EL (cell line): ENCODE results near the gene SMARCD1.

ENCODE experiments used
- DNase-seq: peaks from one replicate; pipeline ENCODE4 v3.0.0-alpha.2; 2016

The SMARCD1 gene

DNA sequence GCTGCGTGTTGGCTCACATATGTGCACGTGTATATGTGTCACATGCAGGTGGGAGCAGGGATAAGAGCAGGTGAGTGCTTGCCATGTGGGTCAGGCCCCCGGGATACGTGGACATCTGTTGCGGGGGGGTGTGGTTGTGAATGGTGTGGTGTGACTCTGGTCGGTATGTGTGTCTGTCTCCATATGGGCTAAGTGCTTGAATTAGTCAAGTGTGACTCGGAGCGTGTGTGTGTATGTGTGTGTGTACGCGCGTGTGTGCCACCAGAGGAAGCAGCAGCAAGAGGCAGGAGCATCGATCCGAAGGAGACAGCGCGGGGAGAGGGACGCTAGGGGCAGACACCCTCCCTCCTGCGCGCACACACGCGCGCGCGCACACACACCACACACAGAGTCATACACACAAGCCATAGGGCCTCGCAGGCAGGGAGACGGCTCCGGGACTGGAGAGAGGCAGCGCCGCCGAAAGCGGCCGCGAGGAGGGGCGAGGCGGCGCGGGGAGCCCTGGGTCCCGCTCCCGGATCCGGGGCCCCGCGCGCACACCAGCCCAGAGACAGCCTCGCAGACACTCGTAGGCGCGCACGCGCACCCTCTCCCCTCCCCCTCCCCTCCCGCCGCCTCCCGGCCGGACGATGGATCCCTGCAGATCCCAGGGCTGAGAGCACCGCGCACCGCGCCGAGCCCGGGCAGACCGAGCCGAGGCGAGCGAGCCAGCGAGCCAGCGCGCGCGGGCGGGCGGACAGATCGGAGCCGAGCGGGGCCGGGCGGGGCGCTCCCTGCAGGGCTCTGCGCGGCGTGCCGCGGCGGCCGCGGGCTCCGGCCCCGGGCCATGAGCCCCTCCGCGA lies 27.9 kb upstream of the SMARCD1 start, which contains the start of gene ASIC1:
TSS of gene ASIC1 (plus strand) at position 597 of the 842 bp plus-strand sequence. CDS start 1,171 bp downstream, outside the sequence.
- DNase-seq: peak; percentile 69

DNA sequence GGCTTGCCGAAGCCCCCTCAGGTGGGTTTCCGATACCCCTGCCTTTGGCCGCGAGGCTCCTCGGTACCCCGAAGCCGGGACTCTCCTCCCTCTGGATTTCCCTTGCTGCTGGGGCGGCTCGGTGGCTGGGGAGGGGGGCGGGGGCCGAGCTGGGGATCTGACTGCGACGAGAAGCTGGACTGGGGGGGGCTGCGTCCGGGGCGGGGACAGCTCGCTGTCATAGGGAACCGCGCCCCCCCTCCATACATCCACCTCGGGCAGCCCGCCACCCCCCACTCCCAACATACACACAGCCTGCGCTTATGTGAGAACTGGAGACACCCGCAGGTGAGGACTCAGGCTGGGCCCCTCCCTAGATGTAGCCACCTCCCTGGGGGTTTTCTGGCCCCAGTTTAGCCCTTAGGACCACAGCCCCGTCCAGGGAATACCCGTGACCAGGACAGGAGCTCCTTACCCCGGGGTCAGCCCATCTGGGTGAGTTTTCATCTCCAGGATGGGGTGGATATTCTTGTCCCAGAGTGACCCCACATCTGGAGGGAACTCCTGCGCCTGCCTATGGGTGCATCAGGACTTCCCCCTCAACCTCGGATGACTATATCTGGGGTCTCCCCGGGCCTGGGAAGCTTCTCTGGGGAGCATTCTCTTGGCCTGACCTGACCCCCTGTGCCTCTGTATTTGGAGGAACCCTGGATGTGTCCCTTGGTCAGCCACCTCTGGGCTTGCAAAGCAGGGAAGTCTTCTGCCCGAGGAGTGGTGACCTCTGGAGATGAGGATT lies 27.1 kb upstream of the SMARCD1 start:
- DNase-seq: no peak

DNA sequence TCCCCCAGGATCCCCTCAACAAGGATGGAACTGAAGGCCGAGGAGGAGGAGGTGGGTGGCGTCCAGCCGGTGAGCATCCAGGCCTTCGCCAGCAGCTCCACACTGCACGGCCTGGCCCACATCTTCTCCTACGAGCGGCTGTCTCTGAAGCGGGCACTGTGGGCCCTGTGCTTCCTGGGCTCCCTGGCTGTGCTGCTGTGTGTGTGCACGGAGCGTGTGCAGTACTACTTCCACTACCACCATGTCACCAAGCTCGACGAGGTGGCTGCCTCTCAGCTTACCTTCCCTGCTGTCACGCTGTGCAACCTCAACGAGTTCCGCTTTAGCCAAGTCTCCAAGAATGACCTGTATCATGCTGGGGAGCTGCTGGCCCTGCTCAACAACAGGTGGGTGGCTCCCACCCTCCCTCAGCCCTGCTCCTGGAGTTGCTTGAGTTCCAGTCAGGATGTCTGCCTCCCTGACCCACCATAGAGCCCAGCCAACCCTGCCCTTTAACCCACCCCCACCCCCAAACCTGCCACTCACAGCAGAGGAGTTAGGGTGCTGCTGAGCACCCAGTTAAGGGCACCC lies 26.3 kb upstream of the SMARCD1 start:
- DNase-seq: no peak

DNA sequence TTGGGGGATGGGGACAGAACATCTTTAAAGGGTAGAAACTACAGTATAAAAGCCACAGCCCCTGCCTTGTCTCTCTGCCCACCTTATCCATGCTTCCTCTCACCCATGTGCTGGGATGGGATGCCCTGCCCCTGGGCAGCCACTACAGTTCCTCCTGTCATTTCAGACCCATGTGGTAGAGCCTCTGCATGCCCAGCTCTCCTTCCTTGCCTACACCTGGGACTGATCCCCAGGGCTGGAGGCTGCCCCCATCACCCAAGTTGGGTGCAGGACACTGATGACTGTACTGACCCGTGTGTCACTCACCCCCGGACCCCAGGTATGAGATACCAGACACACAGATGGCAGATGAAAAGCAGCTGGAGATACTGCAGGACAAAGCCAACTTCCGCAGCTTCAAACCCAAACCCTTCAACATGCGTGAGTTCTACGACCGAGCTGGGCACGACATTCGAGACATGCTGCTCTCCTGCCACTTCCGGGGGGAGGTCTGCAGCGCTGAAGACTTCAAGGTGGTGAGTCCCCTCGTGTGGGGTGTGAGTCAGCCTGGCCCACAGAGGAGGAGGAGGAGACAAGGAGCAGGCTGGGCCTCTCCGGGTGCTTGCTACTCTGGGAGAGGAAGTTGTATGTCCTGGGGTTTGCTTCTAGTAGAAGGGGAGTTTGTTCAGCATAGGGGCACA lies 25.6 kb upstream of the SMARCD1 start:
- DNase-seq: peak; percentile 52

DNA sequence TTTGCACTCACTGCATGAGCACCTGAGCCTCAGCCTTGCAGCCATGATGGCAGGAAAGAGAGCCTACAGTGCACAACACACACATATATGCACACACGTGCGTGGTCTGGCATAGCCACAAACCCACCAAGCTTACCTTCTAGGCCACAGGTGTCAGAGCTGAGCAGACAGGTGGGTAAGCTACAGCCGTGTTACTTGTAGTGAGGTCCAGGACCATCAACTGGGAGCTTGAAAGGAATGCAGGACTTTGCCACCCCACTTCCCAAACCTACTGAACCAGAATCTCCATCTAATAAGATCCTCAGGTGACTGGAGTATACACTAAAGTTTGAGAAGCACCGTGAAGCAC lies 25.0 kb upstream of the SMARCD1 start:
- no peak for DNase-seq

DNA sequence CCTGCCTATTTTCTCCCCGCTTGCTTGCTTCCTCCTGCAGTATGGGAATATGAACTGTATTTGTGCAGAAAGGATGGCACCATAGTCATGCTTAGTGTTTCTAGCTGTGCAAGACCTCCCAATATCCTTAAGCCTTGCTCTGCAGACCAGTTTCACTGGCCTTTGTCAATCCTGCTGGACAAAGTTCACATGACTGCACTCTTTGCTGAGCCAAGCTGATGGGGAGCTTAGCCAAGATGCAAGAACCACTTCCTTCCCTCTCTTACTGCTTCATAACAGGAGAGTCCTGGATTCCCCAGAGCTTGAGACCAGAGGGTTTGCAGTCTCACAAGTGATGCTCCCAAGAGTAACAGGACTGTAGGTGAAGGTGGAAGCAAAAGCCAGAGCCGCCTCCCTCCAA lies 24.0 kb upstream of the SMARCD1 start:
- DNase-seq: no peak

DNA sequence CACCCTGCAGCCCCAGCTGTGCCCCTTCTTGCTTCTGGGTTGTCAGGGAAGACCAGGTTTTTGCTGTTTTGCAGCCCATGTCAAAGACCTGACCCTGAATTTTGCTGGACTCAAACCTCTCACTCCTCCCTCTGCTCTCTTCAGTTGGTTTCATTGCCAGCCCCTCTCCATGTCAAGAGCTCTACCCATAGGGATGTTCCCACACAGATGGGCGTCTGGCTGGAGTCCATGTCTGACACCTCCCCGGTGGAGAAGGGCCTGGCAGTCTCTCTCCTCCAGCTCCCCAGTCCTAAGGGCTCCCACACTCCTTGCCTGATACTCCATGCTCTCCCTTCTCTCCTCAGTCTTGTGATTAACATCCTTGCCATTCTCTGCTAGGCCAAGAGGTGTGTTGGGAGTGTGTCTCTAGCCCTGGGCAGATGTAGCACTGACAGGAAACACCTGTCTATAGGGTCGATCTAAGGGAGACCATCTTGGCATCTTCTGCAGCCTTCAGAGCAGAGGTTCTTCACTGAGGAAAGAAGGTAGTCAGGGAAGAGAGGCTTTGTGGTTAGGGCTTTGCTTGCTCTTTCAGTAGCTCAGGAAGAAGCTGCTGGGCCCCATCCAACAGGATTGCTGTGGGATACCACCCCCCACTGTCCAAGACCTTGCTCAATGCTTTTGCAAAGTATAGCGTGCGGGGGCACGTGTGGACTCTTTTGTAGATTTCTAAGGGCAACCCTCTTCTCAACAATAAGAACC lies 23.0 kb upstream of the SMARCD1 start:
- DNase-seq: no peak

DNA sequence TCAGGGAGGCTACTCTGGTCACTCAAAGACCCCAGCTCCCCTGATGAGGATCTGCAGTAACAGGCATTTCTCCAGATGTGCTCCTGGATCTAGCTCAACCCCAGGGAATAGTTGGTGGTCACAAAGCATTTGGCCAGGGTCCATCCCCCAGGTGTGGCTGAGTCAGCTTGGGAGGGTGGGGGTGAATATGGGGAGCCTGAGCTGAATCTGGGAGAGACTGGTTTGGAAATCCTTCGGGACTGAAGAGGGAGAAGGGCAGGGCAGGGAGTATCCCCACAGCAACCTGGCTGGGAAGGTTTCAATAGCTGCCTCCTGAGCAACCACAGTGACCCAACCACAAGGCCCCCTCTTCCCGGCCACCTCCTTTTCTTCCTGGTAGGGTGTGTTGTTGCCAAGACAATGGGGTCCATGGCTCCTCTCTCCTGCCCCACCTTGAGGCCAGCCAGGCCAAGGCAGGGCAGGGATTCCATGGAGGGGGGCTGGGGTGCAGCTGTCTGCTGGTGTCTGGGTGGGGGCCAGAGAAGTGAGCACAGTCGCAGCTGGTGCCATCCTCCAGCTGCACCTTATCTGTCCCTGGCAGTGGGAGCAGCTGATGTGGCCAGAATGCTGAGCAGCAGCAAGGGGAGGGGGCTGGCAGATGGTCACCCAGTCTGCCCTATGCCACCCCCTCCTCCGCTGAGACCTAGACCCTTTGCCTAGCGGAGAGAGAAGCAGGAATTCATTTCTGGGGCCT lies 22.2 kb upstream of the SMARCD1 start:
- no peak for DNase-seq

DNA sequence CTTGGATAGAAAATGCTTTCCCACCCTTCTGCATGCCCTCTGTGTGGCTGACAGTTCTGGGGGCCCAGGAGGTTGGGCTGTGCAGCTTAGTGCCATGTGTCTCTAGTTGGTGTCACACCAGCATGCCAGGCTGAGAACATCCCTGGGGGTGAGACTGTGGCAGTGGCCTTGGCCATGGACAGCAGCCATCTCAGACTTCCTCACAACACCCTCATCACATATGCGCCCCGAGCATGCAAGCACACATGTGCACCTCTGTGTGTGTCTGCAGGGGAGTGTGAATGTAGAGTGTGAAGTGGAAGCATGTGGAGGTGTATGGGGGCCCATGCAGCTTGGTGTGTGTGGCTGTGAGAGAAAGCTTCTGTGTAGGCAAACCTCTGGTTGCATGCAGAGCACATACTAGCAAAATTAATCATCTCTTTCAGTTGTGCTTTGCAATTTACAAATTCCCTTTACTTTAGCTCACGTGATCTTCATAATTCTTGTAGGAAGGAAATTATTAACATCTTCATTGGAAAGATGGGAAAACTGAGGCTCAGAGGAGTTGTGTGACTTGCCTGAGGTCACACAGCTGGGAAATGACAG lies 19.3 kb upstream of the SMARCD1 start:
- no peak for DNase-seq

DNA sequence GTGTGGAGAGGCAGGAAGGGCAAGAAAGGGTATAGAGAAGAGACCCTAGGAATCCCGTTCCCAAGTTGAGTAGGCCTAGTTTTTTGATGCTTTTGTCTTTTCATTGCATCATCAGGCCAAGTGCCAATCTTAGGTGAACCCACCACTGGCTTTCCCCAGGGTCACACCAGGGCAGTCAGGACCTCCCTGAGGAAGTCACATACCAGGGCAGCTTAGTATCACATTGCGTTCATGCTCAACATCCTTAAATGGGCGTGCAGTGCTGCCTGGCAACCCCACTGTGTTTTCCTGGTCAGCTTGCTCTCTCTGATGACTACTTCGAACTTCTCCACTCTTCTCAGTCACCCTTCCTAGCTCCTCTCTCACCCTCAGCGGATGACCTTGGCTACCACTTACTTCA lies 18.7 kb upstream of the SMARCD1 start:
- DNase-seq: peak; percentile 86

DNA sequence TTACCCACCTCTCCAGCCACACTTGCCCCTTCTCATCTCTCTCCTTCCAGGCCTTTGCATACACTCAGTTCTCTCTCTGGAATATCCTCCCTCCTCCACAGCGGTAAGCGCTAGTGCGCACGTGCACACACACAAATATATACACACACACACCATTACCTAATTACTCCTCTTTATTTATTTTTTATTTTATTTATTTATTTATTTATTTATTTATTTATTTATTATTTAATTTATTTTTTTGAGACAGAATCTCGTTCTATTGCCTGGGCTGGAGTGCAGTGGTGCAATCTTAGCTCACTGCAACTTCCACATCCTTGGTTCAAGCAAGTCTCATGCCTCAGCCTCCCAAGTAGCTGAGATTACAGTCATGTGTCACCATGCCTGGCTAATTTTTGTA lies 16.1 kb upstream of the SMARCD1 start:
- DNase-seq: no peak

DNA sequence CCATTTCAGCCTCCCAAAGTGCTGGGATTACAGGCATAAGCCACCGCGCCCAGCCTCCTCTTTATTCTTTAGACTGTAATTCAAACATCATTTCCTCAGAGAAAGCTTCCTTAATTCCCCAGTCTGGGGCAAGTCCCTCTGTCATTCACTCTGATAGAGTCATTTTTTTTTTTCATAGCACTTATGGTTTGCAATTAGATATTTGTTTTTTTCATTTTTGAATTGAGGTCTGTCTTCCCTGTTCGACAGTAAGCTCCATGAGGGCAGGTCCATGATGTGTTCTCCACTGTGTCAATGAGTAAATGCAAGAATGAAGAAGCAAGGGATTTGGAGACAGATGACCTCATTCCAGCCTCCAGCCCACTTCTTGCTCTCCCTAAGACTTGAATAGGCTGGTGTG lies 15.6 kb upstream of the SMARCD1 start:
- DNase-seq: no peak

DNA sequence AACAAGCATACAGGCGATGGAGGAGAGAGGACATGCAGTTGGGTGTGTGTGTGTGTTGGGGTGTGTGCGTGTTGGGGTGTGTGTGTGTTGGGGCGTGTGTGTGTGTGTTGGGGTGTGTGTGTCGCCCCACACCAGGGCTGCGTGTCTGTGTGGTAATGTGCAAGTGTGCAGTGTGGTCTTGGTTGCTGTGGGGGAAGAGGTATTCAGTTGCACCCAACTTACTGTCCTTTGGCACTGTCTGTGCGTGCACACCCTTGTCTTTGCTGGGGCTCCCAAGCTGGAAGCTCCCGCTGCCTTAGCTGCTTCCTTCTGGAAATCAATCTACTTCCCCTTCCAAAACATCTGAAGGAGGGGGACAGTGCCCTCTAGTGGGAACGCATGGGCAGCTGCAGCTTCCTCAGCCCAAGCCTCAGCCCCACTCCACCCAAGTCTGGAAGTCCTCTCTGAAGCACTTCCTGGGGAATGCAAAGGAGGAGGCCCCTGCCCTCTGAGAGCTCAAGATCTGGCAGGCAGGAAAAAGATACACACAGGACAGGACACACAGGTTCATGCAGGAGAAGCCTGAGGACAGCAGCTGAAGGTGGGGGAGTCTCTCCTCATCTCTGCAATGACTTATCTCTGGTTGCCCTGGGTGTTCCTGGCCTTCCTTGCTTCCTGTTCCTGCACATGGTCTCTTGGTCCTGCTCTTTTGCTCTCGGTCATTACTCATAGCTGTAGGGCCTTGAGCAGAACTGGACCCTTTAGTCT lies 14.7 kb upstream of the SMARCD1 start:
- DNase-seq: peak; percentile 85

DNA sequence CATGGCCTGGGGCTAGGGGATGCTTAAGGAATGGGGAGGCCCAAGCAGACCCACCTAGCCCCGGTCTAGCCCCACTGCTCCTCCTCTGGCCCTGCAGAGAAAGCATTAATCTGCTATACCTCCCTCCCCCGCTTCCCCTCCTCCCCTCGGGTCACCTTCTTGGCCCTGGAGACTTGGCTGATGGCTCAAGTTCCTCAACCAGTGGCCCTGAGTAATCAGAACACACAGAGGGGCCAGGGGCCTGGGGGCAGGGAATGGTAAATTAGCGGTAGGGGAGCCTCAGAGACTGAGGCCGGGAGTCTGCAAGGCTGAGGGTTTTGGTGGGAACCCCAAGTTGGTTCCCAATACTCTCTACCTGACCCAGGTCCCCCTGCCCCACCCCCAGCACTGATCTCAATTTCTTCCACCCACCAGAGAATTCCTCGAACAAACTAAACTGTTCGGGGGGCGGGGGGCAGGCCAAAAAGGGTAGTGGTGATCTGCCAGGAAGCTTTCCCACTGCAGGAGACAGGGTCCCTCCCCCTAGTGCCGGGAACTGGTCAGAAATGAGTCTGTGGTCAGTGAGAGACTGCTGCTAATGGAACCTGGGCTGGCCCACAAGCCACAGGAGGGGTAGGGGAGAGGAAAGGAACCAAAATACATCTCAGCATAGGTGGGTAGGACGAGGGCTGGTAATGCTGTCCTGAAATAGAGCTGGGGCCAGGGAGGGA lies 12.8 kb upstream of the SMARCD1 start:
- DNase-seq: no peak

DNA sequence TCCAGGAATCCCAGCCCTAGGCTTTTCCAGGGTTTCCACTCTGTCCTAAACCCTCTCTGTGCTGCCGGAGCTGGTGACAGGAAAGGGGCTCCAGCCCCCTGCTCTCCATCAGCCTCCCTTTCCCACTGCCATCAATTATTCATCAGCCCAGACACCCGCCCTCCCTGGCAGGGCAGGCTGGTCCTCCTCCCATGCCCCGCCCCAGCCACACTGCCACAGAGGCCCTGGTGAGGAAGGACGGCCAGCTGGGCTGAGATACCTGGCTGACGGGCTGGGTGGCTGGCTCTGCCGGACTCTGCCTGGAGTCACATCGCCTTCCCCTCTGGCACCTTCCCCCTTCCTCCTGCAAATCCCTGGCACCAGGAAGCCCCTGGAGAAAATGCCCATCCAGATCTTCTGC lies 11.9 kb upstream of the SMARCD1 start:
- no peak for DNase-seq

DNA sequence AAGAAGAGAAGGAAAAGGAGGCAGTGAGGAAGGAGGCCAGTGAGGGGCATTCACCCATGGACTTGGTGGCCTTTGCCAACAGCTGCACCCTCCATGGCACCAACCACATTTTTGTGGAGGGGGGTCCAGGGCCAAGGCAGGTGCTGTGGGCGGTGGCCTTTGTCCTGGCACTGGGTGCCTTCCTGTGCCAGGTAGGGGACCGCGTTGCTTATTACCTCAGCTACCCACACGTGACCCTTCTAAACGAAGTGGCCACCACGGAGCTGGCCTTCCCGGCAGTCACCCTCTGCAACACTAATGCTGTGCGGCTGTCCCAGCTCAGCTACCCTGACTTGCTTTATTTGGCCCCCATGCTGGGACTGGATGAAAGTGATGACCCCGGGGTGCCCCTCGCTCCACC lies 11.4 kb upstream of the SMARCD1 start:
- no peak for DNase-seq

DNA sequence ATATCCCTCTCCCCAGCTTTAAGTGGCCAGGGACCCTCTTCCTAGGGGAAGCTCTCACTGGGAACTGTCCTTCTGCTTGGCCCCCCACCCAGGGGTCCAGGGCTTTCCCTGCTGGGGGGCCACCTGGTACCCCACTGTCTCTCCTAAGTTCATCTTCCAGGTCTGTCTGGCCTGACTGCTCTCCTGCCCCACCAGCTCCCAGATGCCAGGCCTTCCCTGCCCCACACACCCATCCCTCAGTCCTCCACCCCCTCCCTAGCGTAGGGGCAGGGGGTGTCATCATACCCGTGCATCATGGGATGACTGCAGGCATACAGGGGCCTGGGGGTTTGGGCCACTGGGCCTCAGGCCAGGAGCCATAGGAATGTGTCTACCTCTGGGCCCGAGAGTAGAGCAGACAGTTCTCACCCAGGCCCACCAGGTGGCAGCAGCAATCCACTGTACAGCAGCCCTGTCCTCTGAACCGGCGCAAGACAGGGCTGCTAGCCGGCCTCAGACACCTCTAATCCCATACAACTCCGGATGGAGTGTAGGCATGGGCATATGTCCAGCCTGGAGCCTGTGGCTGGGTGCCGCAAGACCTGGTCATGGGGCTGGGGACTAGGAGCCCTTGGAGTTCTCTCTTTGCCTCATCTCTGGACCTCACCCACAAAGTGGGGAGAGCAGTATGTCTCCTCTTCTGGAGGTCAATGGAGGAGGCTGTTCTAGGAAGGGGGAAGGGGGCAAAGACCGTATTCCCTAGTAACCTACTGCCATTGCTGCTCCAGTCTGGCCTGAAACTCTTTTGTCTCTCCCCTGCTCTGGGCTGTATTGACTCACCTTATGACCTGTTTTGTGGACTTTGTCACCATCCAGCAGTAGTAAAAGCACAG lies 10.0 kb upstream of the SMARCD1 start:
- DNase-seq: peak; percentile 87

DNA sequence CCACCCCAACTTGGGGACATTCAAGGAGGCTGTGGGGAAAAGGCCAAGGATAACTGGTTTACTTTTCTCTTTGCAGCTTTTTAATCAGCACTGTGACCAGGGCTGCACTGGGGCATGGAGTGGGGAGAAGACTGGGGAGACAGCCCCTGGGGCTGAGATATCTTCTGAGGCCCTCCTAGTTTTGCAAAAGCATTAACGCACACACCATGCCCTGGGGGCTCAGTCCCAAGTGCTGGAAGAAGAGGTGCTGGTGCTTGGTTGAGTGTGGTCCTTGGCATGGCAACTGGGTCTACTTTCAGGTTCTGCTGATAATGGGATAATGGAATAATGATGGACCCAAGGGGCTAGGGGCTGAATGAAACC lies 9.4 kb upstream of the SMARCD1 start:
- DNase-seq: no peak

DNA sequence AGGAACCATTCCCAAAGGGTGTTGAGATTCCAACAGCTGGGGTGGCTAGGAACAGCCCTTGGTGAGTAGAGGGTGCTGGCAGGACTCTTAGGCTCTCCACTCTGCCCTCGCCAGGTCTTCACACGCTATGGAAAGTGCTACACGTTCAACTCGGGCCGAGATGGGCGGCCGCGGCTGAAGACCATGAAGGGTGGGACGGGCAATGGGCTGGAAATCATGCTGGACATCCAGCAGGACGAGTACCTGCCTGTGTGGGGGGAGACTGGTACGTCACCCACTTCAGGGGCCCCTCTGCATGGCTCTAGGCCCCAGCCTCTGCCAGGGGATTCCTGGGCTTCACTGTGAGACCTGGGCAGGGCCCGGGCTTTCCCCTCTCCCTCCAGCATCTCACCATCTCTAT lies 8.0 kb upstream of the SMARCD1 start:
- no peak for DNase-seq
